ENCODE data around the gene SDK2. TPM values are rescaled to one million over a fixed set of nuclear protein-coding genes. Genes with fewer than 3 reads are reported as not detected.

The SDK2 gene
- total and polyA plus RNA-seq, 9 of the 15 experiments (the other 6 are each of a cell fraction or from before 2014, with no cell fraction given), result 0.04 TPM; not detected in 8

- DNase-seq (ENCODE audit: extremely low read depth in 1 of 4, low spot score in 3 of 4) (no peak), FAIRE-seq (no peak), ATAC-seq (no peak)
- no peaks in the 10 kb centered on the region for H3K9me1 ChIP-seq (ENCODE audit: control insufficient read depth, insufficient read depth, low read length)
- H3K4me1 ChIP-seq (replicated peaks in 1 of 2; ENCODE audit: control insufficient read depth in 2 of 2, insufficient read depth in 2 of 2, low read length in 2 of 2), result no peaks in the 10 kb centered on the region
- TF ChIP-seq NR4A1 (CRISPR knock-in tag; IDR thresholded peaks at IDR 0.05) (no peak), NR4A1 (tag; IDR thresholded peaks at IDR 0.05) (no peak), GABPB1 (CRISPR knock-in tag; IDR thresholded peaks at IDR 0.05) (no peak), CREBBP (IDR thresholded peaks at IDR 0.05; ENCODE audit: low read depth, low read length) (no peak), PKNOX1 (IDR thresholded peaks at IDR 0.05) (no peak), ZNF3 (CRISPR knock-in tag; IDR thresholded peaks at IDR 0.05) (no peak), ESRRA (IDR thresholded peaks at IDR 0.05; ENCODE audit: borderline replicate concordance, low read depth) (no peak), CBX1 (IDR thresholded peaks at IDR 0.05; ENCODE audit: low read depth) (no peak), TEAD4 (IDR thresholded peaks at IDR 0.05; ENCODE audit: low read length) (no peak), TEAD4 (CRISPR knock-in tag; IDR thresholded peaks at IDR 0.05; ENCODE audit: borderline replicate concordance) (no peak), SNRNP70 (optimal IDR thresholded peaks at IDR 0.05; ENCODE audit: low read depth, low read length) (no peak), RBM39 (optimal IDR thresholded peaks at IDR 0.05; ENCODE audit: low read depth, low read length) (no peak), LARP7 (IDR thresholded peaks at IDR 0.05) (no peak), KDM1A (IDR thresholded peaks at IDR 0.05) (no peak), TCF7 (IDR thresholded peaks at IDR 0.05; ENCODE audit: borderline replicate concordance) (no peak), CLOCK (CRISPR knock-in tag; IDR thresholded peaks at IDR 0.05; ENCODE audit: borderline replicate concordance) (no peak), PATZ1 (CRISPR knock-in tag; IDR thresholded peaks at IDR 0.05; ENCODE audit: borderline replicate concordance) (no peak), TOE1 (IDR thresholded peaks at IDR 0.05; ENCODE audit: borderline replicate concordance) (no peak), TOE1 (CRISPR knock-in tag; IDR thresholded peaks at IDR 0.05; ENCODE audit: borderline replicate concordance, low read depth) (no peak)
- in situ Hi-C loops (cut with MboI), result no loop called here
- H3K79me2 ChIP-seq (ENCODE audit: control insufficient read depth, insufficient read depth, low read length), result no peaks in the 10 kb centered on the region
- no peak overlapping the region for H3K27ac ChIP-seq (ENCODE audit: extremely low read depth, low read depth, low read length)
- H3K4me3 ChIP-seq, result no peak overlapping the region
- peaks cover 0 to 12% of the 10 kb centered on the region in 2 experiments; a peak in 2 of 5 replicates for H3K27me3 ChIP-seq (ENCODE audit: control insufficient read depth in 2 of 2, insufficient read depth in 2 of 2, low read length in 2 of 2)
- no TSS peak for BruUV-seq (replicated peaks)
- H4K20me1 ChIP-seq (replicated peaks; ENCODE audit: control insufficient read depth, insufficient read depth, low read length), result no peaks in the 10 kb centered on the region
- ChIA-PET POLR2A (interaction anchor here (0.5 kb wide), 1 partner anchor 18 kb away, joined by 3 read pairs; no protein-coding TSS in a partner anchor), CTCF (ENCODE audit: low intra/inter-chr PET ratio) (no interaction called here)
- 0 out of 2 replicates have a peak, but pooled peaks cover 3% of the 10 kb centered on the region for H3K9me3 ChIP-seq (replicated peaks; ENCODE audit: control insufficient read depth, insufficient read depth, low read depth, low read length)
- no peak overlapping the region for H3K4me2 ChIP-seq (ENCODE audit: insufficient read depth, low read length)
- no peaks in the 10 kb centered on the region for H3K36me3 ChIP-seq (ENCODE audit: control insufficient read depth, insufficient read depth, low read length)
- H2AFZ ChIP-seq (ENCODE audit: low read depth, low read length), result no peak overlapping the region
- no peak overlapping the region for H3K9ac ChIP-seq (ENCODE audit: insufficient read depth in 1 of 2, low read depth in 2 of 2, low read length in 2 of 2)
- 1% methylated on average over 5 of the region's 5 CpGs for WGBS (ENCODE audit: insufficient coverage, low coverage, missing lambda C conversion rate)
- intact Hi-C loops (cut with micrococcal nuclease), result no loop called here
Observed at GRCh38 chr17:73463821-73464220, 180.4 kb downstream of the SDK2 start.

All from K562 (cell line).